H1 (cell line): ENCODE measurements around the gene CERS3. TPM values are rescaled to one million over a fixed set of nuclear protein-coding genes. Genes with fewer than 3 reads are reported as not detected.

Experiments used
- CTCF ChIA-PET: fragments of 300-600 bp; sonication (Branson Sonifier 250); formaldehyde crosslinking; loops from one replicate; lab custom pipeline; 2021; ENCODE audit not compliant: partially characterized antibody; lab: Charles Lee
- POLR2A ChIA-PET: fragments of 300-600 bp; sonication (Branson Sonifier 250); formaldehyde crosslinking; loops from one replicate; lab custom pipeline; 2021; ENCODE audit warnings: inconsistent platforms; ENCODE audit not compliant: partially characterized antibody; lab: Charles Lee
- DNase-seq, 2 experiments: peaks; one replicate each; pipeline versions ENCODE4 v3.0.0 to v3.0.0-alpha.2; 2010 to 2022; ENCODE audit warnings: low spot score in 2 of 2, low read depth in 1 of 2, mixed read lengths in 1 of 2
- FAIRE-seq: peaks from 2 replicates; lab custom pipeline; 2011; peaks lifted over from hg19 to GRCh38; lab: Jason Lieb, UNC
- H2AFZ ChIP-seq: 2 replicates; pipeline ENCODE4 v1.8.1; 2012; ENCODE audit warnings: low read length, inconsistent platforms
- H2AK5ac ChIP-seq: 2 replicates; pipeline ENCODE4 v1.6.1; 2013; ENCODE audit warnings: low read depth, low read length
- H2BK120ac ChIP-seq: replicated peaks from 2 replicates; pipeline ENCODE3; 2013; ENCODE audit warnings: low read depth, low read length, inconsistent platforms
- H2BK12ac ChIP-seq: 2 replicates; pipeline ENCODE4 v1.6.1; 2013; ENCODE audit warnings: low read depth, low read length
- H2BK15ac ChIP-seq: 2 replicates; pipeline ENCODE4 v1.6.1; 2013; ENCODE audit warnings: low read length
- H2BK20ac ChIP-seq: 2 replicates; pipeline ENCODE4 v1.6.1; 2013; ENCODE audit warnings: low read length
- H2BK5ac ChIP-seq: 2 replicates; pipeline ENCODE4 v1.6.1; 2013; ENCODE audit warnings: low read depth, low read length
- H3K14ac ChIP-seq: 2 replicates; pipeline ENCODE4 v1.6.1; 2013; ENCODE audit warnings: inconsistent platforms; ENCODE audit not compliant: insufficient read length
- H3K18ac ChIP-seq: 2 replicates; pipeline ENCODE4 v1.6.1; 2013; ENCODE audit warnings: low read length; ENCODE audit errors: extremely low read depth
- H3K23ac ChIP-seq: 2 replicates; pipeline ENCODE4 v1.6.1; 2013; ENCODE audit warnings: inconsistent platforms; ENCODE audit not compliant: insufficient read length
- H3K23me2 ChIP-seq: 2 replicates; pipeline ENCODE4 v1.6.1; 2013; ENCODE audit warnings: low read depth, low read length
- H3K27ac ChIP-seq: 2 replicates; pipeline ENCODE4 v1.6.1; 2011; ENCODE audit warnings: low read depth, low read length, inconsistent platforms
- H3K27me3 ChIP-seq, 4 experiments: replicated peaks in 1 of 4; 1 replicate in 1 of 4; 2 replicates in 3 of 4; pipeline versions ENCODE4 v1.6.1 to v1.8.1; 2011 to 2013; ENCODE audit warnings: low read length in 3 of 4, mild to moderate bottlenecking in 3 of 4, inconsistent platforms in 2 of 4, mixed read lengths in 2 of 4, moderate library complexity in 1 of 4; ENCODE audit not compliant: control insufficient read depth in 3 of 4, insufficient read depth in 3 of 4; ENCODE audit errors: extremely low read depth in 1 of 4
- H3K36me3 ChIP-seq, 4 experiments: 2 replicates each; pipeline versions ENCODE4 v1.6.1 to v1.8.1; 2011 to 2013; ENCODE audit warnings: mild to moderate bottlenecking in 4 of 4, low read length in 3 of 4, moderate library complexity in 2 of 4, control low read depth in 1 of 4, inconsistent platforms in 1 of 4; ENCODE audit not compliant: insufficient read depth in 4 of 4, control insufficient read depth in 2 of 4
- H3K4ac ChIP-seq: replicated peaks from 2 replicates; pipeline ENCODE3; 2013; ENCODE audit warnings: low read length, low read depth, mixed read lengths, inconsistent platforms; ENCODE audit not compliant: insufficient read length
- H3K4me1 ChIP-seq, 4 experiments: replicated peaks in 1 of 4; 1 replicate in 1 of 4; 2 replicates in 3 of 4; pipeline versions ENCODE4 v1.6.1 to v1.8.1; 2011 to 2013; ENCODE audit warnings: low read length in 3 of 4, inconsistent platforms in 2 of 4, mixed read lengths in 1 of 4; ENCODE audit not compliant: insufficient read depth in 4 of 4, control insufficient read depth in 3 of 4
- H3K4me2 ChIP-seq, 2 experiments: 2 replicates each; pipeline versions ENCODE4 v1.6.1 to v1.8.1; 2011 to 2013; ENCODE audit warnings: low read depth in 2 of 2, low read length in 2 of 2, control low read depth in 1 of 2, inconsistent platforms in 1 of 2, mild to moderate bottlenecking in 1 of 2; ENCODE audit not compliant: insufficient read depth in 1 of 2
- H3K4me3 ChIP-seq, 4 experiments: fragments of 200-600, 300-600 bp in 1 of 4; sonication (generic), shearing (Covaris generic), sonication (Bioruptor Twin) in 1 of 4; 2 replicates each; pipeline versions ENCODE4 v1.5.1 to v1.8.1; 2011 to 2016; ENCODE audit warnings: low read length in 4 of 4, low read depth in 3 of 4, control low read depth in 2 of 4, inconsistent platforms in 2 of 4, mild to moderate bottlenecking in 2 of 4, mixed read lengths in 1 of 4, moderate library complexity in 1 of 4; ENCODE audit not compliant: insufficient read depth in 2 of 4; ENCODE audit errors: extremely low read depth in 1 of 4
- H3K56ac ChIP-seq: replicated peaks from 2 replicates; pipeline ENCODE3; 2013; ENCODE audit warnings: low read depth, mild to moderate bottlenecking, mixed read lengths, low read length, inconsistent platforms; ENCODE audit not compliant: insufficient read length
- H3K79me1 ChIP-seq: 2 replicates; pipeline ENCODE4 v1.6.1; 2013; ENCODE audit warnings: low read depth, low read length, control low read depth
- H3K79me2 ChIP-seq, 2 experiments: 2 replicates each; pipeline versions ENCODE4 v1.6.1 to v1.8.1; 2012 to 2013; ENCODE audit warnings: low read length in 2 of 2, mild to moderate bottlenecking in 2 of 2, inconsistent platforms in 1 of 2; ENCODE audit not compliant: insufficient read depth in 2 of 2, control insufficient read depth in 1 of 2
- H3K9ac ChIP-seq, 4 experiments: replicated peaks in 1 of 4; 1 replicate in 1 of 4; 2 replicates in 3 of 4; pipeline versions ENCODE4 v1.6.1 to v1.8.1; 2011 to 2013; ENCODE audit warnings: low read depth in 3 of 4, low read length in 3 of 4, control low read depth in 2 of 4, mild to moderate bottlenecking in 2 of 4, moderate library complexity in 2 of 4, inconsistent platforms in 1 of 4; ENCODE audit errors: extremely low read depth in 1 of 4
- H3K9me3 ChIP-seq, 2 experiments: 2 replicates each; pipeline versions ENCODE4 v1.6.1 to v1.8.1; 2012 to 2013; ENCODE audit warnings: mild to moderate bottlenecking in 2 of 2, moderate library complexity in 2 of 2, control low read depth in 1 of 2, inconsistent platforms in 1 of 2, low read depth in 1 of 2, low read length in 1 of 2, mixed read lengths in 1 of 2; ENCODE audit not compliant: insufficient read depth in 2 of 2
- H4K20me1 ChIP-seq, 2 experiments: replicated peaks in 1 of 2; 2 replicates each; pipeline versions ENCODE3 to v1.8.1; 2011 to 2013; ENCODE audit warnings: inconsistent platforms in 2 of 2, low read length in 2 of 2, mild to moderate bottlenecking in 1 of 2; ENCODE audit not compliant: insufficient read depth in 2 of 2, control insufficient read depth in 1 of 2
- H4K5ac ChIP-seq: 2 replicates; pipeline ENCODE4 v1.6.1; 2013; ENCODE audit warnings: low read length, low read depth, mixed read lengths, inconsistent platforms; ENCODE audit not compliant: insufficient read length
- H4K8ac ChIP-seq: 2 replicates; pipeline ENCODE4 v1.8.0; 2013; ENCODE audit warnings: mild to moderate bottlenecking, moderate library complexity, low read length, inconsistent platforms; ENCODE audit not compliant: insufficient read depth; ENCODE audit errors: extremely low read depth
- H4K91ac ChIP-seq: replicated peaks from 2 replicates; pipeline ENCODE3; 2013; ENCODE audit warnings: low read length, mixed read lengths, inconsistent platforms; ENCODE audit not compliant: insufficient read length
- CEBPB ChIP-seq: IDR thresholded peaks from 2 replicates; pipeline ENCODE4 v1.6.1; 2012; ENCODE audit warnings: low read depth, low read length
- CHD2 ChIP-seq: IDR thresholded peaks from 2 replicates; pipeline ENCODE4 v1.6.1; 2012; ENCODE audit warnings: low read length, improper control_type of control experiment
- CTBP2 ChIP-seq: IDR thresholded peaks from 2 replicates; pipeline ENCODE4 v1.7.0; 2011; ENCODE audit warnings: borderline replicate concordance, mild to moderate bottlenecking, moderate library complexity, mixed read lengths, low read length; ENCODE audit not compliant: insufficient read depth, insufficient read length
- EZH2 ChIP-seq: fragments of 200-600 bp; sonication (generic); IDR thresholded peaks from 2 replicates; pipeline ENCODE4 v1.7.1; 2012; ENCODE audit warnings: low read depth, mild to moderate bottlenecking, moderate library complexity, low read length, inconsistent platforms; ENCODE audit not compliant: severe bottlenecking
- FOSL1 ChIP-seq: IDR thresholded peaks from 2 replicates; pipeline ENCODE4 v1.6.1; 2011; ENCODE audit warnings: mild to moderate bottlenecking, low read depth, low read length, moderate library complexity; ENCODE audit not compliant: insufficient read depth
- GTF2F1 ChIP-seq: IDR thresholded peaks from 2 replicates; pipeline ENCODE4 v1.6.1; 2012; ENCODE audit warnings: low read depth, low read length, improper control_type of control experiment, borderline replicate concordance
- KDM1A ChIP-seq: fragments of 200-600, 300-600 bp; sonication (generic); IDR thresholded peaks from 2 replicates; pipeline ENCODE4 v1.7.1; 2016; ENCODE audit warnings: mild to moderate bottlenecking, low read length, borderline replicate concordance
- KDM5A ChIP-seq: fragments of 200-600 bp; IDR thresholded peaks from 2 replicates; pipeline ENCODE4 v1.7.1; 2012; ENCODE audit warnings: mild to moderate bottlenecking, low read length, inconsistent platforms, mixed read lengths
- MAFK ChIP-seq: IDR thresholded peaks from 2 replicates; pipeline ENCODE4 v1.6.1; 2012; ENCODE audit warnings: low read depth, mild to moderate bottlenecking, improper control_type of control experiment, low read length
- SP1 ChIP-seq: IDR thresholded peaks from 2 replicates; pipeline ENCODE4 v1.6.1; 2011; ENCODE audit warnings: low read depth, low read length
- SP2 ChIP-seq: IDR thresholded peaks from 2 replicates; pipeline ENCODE4 v1.6.1; 2012; ENCODE audit warnings: mild to moderate bottlenecking, low read length, inconsistent platforms
- TAF1 ChIP-seq: IDR thresholded peaks from 2 replicates; pipeline ENCODE4 v1.6.1; 2011; ENCODE audit warnings: mild to moderate bottlenecking, low read depth, low read length
- WGBS, 2 experiments: shearing (Covaris generic) in 1 of 2; methylation state at CpG; one replicate each; pipeline versions ENCODE4 v1.1.6 to v1.1.7; 2013 to 2015; ENCODE audit warnings: low lambda C conversion rate in 2 of 2, mixed read lengths in 2 of 2, inconsistent platforms in 1 of 2, low coverage in 1 of 2, missing lambda C conversion rate in 1 of 2; ENCODE audit not compliant: insufficient replicate concordance in 2 of 2, insufficient coverage in 1 of 2, insufficient read length in 1 of 2; ENCODE audit errors: extremely low coverage in 1 of 2, missing lambda C conversion rate in 1 of 2; 5-methylcytosine and 5-hydroxymethylcytosine counted together
- polyA plus RNA-seq, 7 experiments: library from polyadenylated mRNA; depleted of rRNA in 3 of 7; stranded (reverse) in 5 of 7; unstranded in 2 of 7; fragments of >200 nt in 5 of 7; fragments of 200-250 nt in 2 of 7; gene quantifications; 1 replicate in 5 of 7; 2 replicates in 1 of 7; 4 replicates in 1 of 7; pipeline versions ENCODE4 v1.2.1 to v1.2.3, GENCODE V29; 2011 to 2013; ENCODE audit warnings: missing spikeins in 2 of 7, mixed read lengths in 2 of 7
- total RNA-seq: library from RNA; stranded (reverse); fragmentation: NEBNext Ultra II Directional; extraction: Animal tissue kit (Norgen Biotek cat#: 25700); gene quantifications from 2 replicates; pipeline ENCODE4 v1.2.1, GENCODE V29; 2021

CERS3 gene
- total and polyA plus RNA-seq, 2 of the 8 experiments (the other 6 are each of a cell fraction or from before 2014, with no cell fraction given): 0.62 TPM; not detected in 1

- Histone ChIP-seq H2AFZ (no peak overlapping the region), H3K79me1 (no peaks in the 10 kb centered on the region), H2BK20ac (no peak overlapping the region), H3K4me1 (no peaks in the 10 kb centered on the region), H2BK120ac (no peak overlapping the region), H3K27ac (no peak overlapping the region), H2BK12ac (no peak overlapping the region), H3K14ac (no peak overlapping the region), H3K9ac (no peak overlapping the region), H2BK15ac (no peak overlapping the region), H4K91ac (no peak overlapping the region), H3K4me2 (no peak overlapping the region), H3K36me3 (no peaks in the 10 kb centered on the region), H4K20me1 (no peaks in the 10 kb centered on the region), H3K18ac (no peak overlapping the region), H2BK5ac (no peak overlapping the region), H3K27me3 (no peaks in the 10 kb centered on the region), H3K4me3 (no peak overlapping the region), H3K23ac (no peak overlapping the region), H3K4ac (no peak overlapping the region), H2AK5ac (no peak overlapping the region), H3K23me2 (no peaks in the 10 kb centered on the region), H3K9me3 (peaks cover 35 to 48% of the 10 kb centered on the region in 2 experiments), H4K8ac (no peak overlapping the region), H4K5ac (no peak overlapping the region), H3K79me2 (no peaks in the 10 kb centered on the region), H3K56ac (no peak overlapping the region)
- WGBS, 2 experiments: 94% methylated on average over 2 of the region's 2 CpGs; no CpG with 5 or more reads in 1 of the 2 experiments
- FAIRE-seq (no peak), DNase-seq (no peak)
- no peak for TF ChIP-seq FOSL1
- no peak for TF ChIP-seq KDM5A
- no peak for TF ChIP-seq CEBPB
- no peak for TF ChIP-seq TAF1
- no peak for TF ChIP-seq SP1
- TF ChIP-seq CHD2: no peak
- no peak for TF ChIP-seq GTF2F1
- TF ChIP-seq KDM1A: no peak
- no peak for TF ChIP-seq MAFK
- no peak for TF ChIP-seq EZH2
- no peak for TF ChIP-seq SP2
- TF ChIP-seq CTBP2: no peak
- CTCF ChIA-PET: no interaction called here
- POLR2A ChIA-PET: no interaction called here
Observed at GRCh38 chr15:100433304-100433703, 95.4 kb downstream of the CERS3 start.
